Gastrocnemius medialis (tissue), 4 donors: ENCODE results near the gene SCYL1. TPM values are rescaled to one million over a fixed set of nuclear protein-coding genes. Genes with fewer than 3 reads are reported as not detected.

ENCODE experiments used
- ATAC-seq, 2 donors: fragments of 150-250 bp; one replicate each; pipeline ENCODE4 v1.9.1; 2016
- DNase-seq, 2 donors: peaks; one replicate each; pipeline ENCODE4 v3.0.0-alpha.2; 2019
- H3K27ac ChIP-seq, 4 donors: fragments of 200-600 bp; sonication (generic); 1 replicate in 1 of 4; 2 replicates in 3 of 4; pipeline ENCODE4 v1.5.1; 2016 to 2018; ENCODE audit warnings: mild to moderate bottlenecking in 2 of 4, moderate library complexity in 1 of 4
- H3K27me3 ChIP-seq, 3 donors: fragments of 200-600 bp; sonication (generic) in 2 of 3; 1 replicate in 1 of 3; 2 replicates in 2 of 3; pipeline versions ENCODE4 v1.5.1 to v1.6.0; 2016 to 2019; ENCODE audit warnings: mild to moderate bottlenecking in 1 of 3, moderate library complexity in 1 of 3
- H3K36me3 ChIP-seq, 2 donors: fragments of 200-600 bp; sonication (generic) in 1 of 2; one replicate each; pipeline ENCODE4 v1.5.1; 2017 to 2018
- H3K4me1 ChIP-seq, 2 donors: fragments of 200-600 bp; sonication (generic) in 1 of 2; one replicate each; pipeline ENCODE4 v1.5.1; 2016 to 2017; ENCODE audit warnings: mild to moderate bottlenecking in 2 of 2
- H3K4me3 ChIP-seq, 4 donors: fragments of 200-600 bp; sonication (generic) in 3 of 4; 1 replicate in 1 of 4; 2 replicates in 3 of 4; pipeline ENCODE4 v1.5.1; 2016 to 2019; ENCODE audit warnings: mild to moderate bottlenecking in 2 of 4
- H3K9me3 ChIP-seq, 3 donors: fragments of 200-600 bp; sonication (generic) in 2 of 3; 1 replicate in 1 of 3; 2 replicates in 2 of 3; pipeline ENCODE4 v1.5.1; 2016 to 2019
- POLR2A ChIP-seq, 2 donors: fragments of 450-650 bp; IDR thresholded peaks; one replicate each; pipeline ENCODE4 v1.6.1; 2017; ENCODE audit warnings: antibody characterized with exemption in 2 of 2, mild to moderate bottlenecking in 2 of 2, moderate library complexity in 2 of 2
- in situ Hi-C, 4 donors: fragments of 200-750 bp; cut with MboI; loops; one replicate each; pipeline versions ENCODE4 v1.15.0 to v1.8.0; 2017; ENCODE audit warnings: low sequenced_read_pairs in 4 of 4
- intact Hi-C: fragments of 100-400 bp; cut with DNase I; formaldehyde crosslinking; loops from one replicate; pipeline ENCODE4 v1.15.1; 2023; ENCODE audit warnings: low total_unique reads
- total RNA-seq, 4 donors: library from RNA; depleted of rRNA; stranded (reverse); fragments of >200 nt; gene quantifications; one replicate each; pipeline versions ENCODE4 v1.1.0 to v1.2.3, GENCODE V29; 2016
- TF ChIP-seq, protein P1 (sequence below), 5 experiments: fragments of 450-650 bp in 3 of 5; fragments of 200-600 bp in 2 of 5; sonication (generic) in 2 of 5; IDR thresholded peaks in 4 of 5; conservative IDR thresholded peaks in 1 of 5; 1 replicate in 4 of 5; 2 replicates in 1 of 5; pipeline ENCODE4 v1.5.1; 2016 to 2019; ENCODE audit warnings: antibody characterized with exemption in 5 of 5, mild to moderate bottlenecking in 3 of 5, moderate library complexity in 3 of 5

The SCYL1 gene
- total RNA-seq, 4 donors from 2014 or later = 120 to 162 (median 133) TPM

DNA sequence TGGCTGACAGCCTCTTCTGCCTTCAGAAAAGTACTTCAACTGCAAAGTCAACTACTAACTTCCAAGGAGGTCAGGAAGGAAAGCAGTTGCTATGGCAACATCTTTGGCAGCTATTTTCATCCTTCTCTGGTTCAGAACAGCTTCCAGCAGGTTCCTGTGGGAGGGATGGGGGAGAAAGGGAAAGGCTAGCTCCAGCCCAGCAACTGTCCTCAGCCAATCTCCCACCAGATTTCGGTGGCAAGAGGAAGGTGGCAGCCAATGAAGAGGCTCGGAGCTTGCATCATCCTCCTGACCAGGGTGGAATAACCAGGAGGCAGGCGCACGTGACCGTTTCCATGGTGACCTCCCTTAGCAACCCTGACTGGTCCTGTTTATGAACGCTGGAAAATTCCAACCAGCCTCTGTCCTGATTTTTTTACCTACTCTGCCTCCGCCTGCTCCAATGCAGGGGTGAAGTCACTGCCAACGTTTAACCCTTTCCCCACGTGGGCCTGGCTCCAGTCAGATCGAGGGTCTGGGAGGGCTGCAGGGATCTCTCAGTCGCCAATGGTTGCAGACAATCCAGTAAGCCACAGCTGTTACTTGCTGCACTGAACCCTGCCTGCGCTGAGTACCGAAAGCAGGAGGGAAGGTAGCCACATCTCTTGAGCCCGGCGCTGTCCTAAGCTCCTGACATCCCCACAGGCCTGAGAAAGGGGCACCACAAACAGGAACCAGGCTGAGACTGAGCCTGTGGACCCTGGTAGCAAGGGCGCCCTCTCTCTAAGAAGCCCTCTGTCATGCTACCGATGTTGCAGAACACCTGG lies 37.2 kb upstream of the SCYL1 start:
- in situ Hi-C loops (no loop called here), intact Hi-C loops (no loop called here)
- DNase-seq (peak; percentile 98 to 99), ATAC-seq (peak; percentile 68 to 72)
- H3K4me1 ChIP-seq = peaks cover 60 to 77% of the 10 kb centered on the region in 2 donors
- TF ChIP-seq, protein P1, sequence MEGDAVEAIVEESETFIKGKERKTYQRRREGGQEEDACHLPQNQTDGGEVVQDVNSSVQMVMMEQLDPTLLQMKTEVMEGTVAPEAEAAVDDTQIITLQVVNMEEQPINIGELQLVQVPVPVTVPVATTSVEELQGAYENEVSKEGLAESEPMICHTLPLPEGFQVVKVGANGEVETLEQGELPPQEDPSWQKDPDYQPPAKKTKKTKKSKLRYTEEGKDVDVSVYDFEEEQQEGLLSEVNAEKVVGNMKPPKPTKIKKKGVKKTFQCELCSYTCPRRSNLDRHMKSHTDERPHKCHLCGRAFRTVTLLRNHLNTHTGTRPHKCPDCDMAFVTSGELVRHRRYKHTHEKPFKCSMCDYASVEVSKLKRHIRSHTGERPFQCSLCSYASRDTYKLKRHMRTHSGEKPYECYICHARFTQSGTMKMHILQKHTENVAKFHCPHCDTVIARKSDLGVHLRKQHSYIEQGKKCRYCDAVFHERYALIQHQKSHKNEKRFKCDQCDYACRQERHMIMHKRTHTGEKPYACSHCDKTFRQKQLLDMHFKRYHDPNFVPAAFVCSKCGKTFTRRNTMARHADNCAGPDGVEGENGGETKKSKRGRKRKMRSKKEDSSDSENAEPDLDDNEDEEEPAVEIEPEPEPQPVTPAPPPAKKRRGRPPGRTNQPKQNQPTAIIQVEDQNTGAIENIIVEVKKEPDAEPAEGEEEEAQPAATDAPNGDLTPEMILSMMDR (IDR thresholded peaks at IDR 0.05 in 4 of 5, conservative IDR thresholded peaks at IDR 0.05 in 1 of 5) = peak in 1 of 5 experiments; percentile 31
- TF ChIP-seq POLR2A (IDR thresholded peaks at IDR 0.05) = peak in 1 of 2 donors; percentile 47
- no peaks in the 10 kb centered on the region for H3K36me3 ChIP-seq
- H3K27ac ChIP-seq = peak overlapping the region; percentile 93 to 99 (median 94)
- no peaks in the 10 kb centered on the region for H3K27me3 ChIP-seq
- H3K9me3 ChIP-seq = no peaks in the 10 kb centered on the region
- H3K4me3 ChIP-seq = peak overlapping the region; percentile 16 to 30 (median 24)

DNA sequence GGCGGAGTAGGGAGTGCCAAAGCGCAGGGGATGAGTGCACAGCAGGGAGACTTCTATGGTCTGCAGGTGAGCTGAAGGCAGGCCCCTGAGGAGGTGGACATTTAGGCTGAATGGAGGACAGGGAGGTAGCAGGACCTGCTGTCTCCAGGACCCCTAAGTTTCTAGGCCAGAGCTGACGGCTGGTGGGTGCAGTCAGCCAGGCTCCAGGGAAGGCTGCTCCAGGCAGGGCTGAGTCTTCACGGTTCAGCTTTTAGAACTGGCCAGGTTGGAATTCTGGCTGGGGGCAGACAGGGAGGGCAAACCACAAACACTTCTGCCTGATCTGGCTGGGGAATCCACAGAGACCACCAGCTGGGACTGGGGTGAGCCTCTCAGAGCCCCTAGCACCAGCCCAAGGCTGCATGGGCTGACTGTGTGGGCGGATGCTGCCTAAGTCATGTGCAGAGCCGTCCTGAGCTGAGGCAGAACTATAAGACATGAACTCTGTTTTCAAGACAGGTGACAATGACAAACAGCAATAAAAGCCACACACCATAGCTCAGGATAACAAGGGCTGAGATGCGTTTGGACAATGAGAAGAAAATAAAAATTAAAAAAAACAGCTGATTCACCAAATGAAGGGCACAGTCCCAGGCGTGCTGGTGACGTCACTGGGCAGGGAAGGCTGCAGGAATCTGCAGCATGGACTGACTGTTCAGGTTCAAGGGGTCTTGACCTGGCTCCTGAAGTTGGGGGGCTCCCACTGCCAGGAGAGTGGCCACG lies 36.4 kb upstream of the SCYL1 start:
- TF ChIP-seq, protein P1 (IDR thresholded peaks at IDR 0.05 in 4 of 5, conservative IDR thresholded peaks at IDR 0.05 in 1 of 5) = no peak
- TF ChIP-seq POLR2A (IDR thresholded peaks at IDR 0.05) = no peak
- peak in 1 of 2 donors; percentile 14 for DNase-seq
- Histone ChIP-seq H3K36me3 (no peaks in the 10 kb centered on the region), H3K27ac (peak overlapping the region; percentile 93 to 99 (median 94)), H3K4me1 (peaks cover 67 to 85% of the 10 kb centered on the region in 2 donors), H3K27me3 (no peaks in the 10 kb centered on the region), H3K4me3 (peak overlapping the region in 3 of 4 donors; percentile 19 to 30 (median 30)), H3K9me3 (no peaks in the 10 kb centered on the region)
- peak in 1 of 2 donors; percentile 11 for ATAC-seq
- intact Hi-C loops (no loop called here), in situ Hi-C loops (no loop called here)

DNA sequence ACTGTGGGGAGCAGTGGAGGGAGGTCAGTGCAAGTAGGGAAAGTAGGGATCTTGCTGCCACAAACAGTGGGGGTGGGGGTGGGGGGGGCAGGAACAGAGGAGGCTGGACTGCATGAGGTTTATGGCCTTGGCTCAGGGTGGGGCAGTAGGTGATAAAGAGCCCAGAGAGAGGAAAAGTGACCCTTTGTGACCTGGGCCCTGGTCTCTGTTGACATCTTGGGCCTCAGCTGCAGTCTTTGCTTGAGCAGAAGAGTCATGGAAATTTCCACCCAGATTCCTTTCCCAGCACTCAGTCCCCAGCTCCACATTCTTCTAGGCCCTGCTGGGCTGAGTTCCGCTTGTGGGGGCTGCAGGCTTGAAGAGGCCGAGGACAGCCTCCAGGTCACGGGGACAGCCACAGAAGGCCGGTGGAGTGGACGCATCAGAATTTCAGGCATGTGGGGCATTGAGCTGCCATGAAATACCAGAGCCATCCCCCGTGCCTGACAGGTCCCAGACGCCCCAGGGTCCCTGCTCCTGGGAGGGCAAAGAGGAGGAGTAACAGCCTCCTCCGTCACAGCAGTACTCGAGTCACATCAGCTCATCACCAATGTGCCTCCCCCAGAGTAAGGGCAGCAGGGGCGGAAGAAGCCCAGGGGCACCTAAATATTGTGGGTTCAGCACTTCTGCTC lies 35.7 kb upstream of the SCYL1 start:
- no peaks in the 10 kb centered on the region for H3K36me3 ChIP-seq
- ATAC-seq = no peak
- peak in 1 of 2 donors; percentile 46 for TF ChIP-seq POLR2A (IDR thresholded peaks at IDR 0.05)
- TF ChIP-seq, protein P1 (IDR thresholded peaks at IDR 0.05 in 4 of 5, conservative IDR thresholded peaks at IDR 0.05 in 1 of 5) = no peak
- in situ Hi-C loops = no loop called here
- H3K27ac ChIP-seq = peak overlapping the region; percentile 93 to 99 (median 94)
- intact Hi-C loops = no loop called here
- DNase-seq = peak in 1 of 2 donors; percentile 70
- no peak overlapping the region for H3K4me3 ChIP-seq
- H3K4me1 ChIP-seq = peaks cover 75 to 92% of the 10 kb centered on the region in 2 donors
- H3K27me3 ChIP-seq = no peaks in the 10 kb centered on the region
- H3K9me3 ChIP-seq = no peaks in the 10 kb centered on the region

DNA sequence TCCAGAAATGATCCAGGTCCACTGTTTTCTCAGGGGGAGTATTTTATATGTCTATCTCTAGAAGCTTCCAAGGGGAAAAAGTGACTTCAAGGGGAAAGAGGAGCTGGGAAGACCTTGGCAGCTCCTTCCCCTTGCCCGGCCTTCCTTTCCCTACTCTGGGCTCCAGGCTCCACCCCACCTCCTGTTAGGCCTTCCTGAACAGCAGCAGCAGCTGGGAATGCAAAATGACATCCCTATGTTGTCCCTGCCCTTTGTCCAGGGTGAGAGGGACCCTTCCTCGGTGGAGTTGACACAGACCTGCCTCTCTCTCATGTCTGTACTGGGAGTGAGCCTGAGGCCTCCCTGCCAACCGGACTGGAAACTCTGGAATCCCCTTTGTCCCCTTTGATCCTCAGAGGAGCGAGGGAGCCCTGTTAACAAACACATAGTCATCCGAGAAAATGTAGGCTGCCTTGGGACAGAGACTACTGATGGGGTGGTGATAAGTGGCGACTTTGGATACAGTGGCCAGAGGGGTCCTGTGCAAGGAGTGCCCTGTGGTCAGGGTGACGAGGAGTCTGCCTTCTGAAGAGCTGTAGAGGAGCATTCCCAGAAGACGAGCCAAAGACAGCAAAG lies 35.1 kb upstream of the SCYL1 start:
- intact Hi-C loops (no loop called here), in situ Hi-C loops (no loop called here)
- peak overlapping the region; percentile 93 to 99 (median 94) for H3K27ac ChIP-seq
- H3K27me3 ChIP-seq = no peaks in the 10 kb centered on the region
- peak in 1 of 2 donors; percentile 54 for DNase-seq
- H3K4me1 ChIP-seq = peaks cover 81 to 97% of the 10 kb centered on the region in 2 donors
- no peaks in the 10 kb centered on the region for H3K36me3 ChIP-seq
- H3K9me3 ChIP-seq = no peaks in the 10 kb centered on the region
- ATAC-seq = no peak
- peak in 1 of 2 donors; percentile 6 for TF ChIP-seq POLR2A (IDR thresholded peaks at IDR 0.05)
- TF ChIP-seq, protein P1 (IDR thresholded peaks at IDR 0.05 in 4 of 5, conservative IDR thresholded peaks at IDR 0.05 in 1 of 5) = no peak
- H3K4me3 ChIP-seq = no peak overlapping the region
